ENCODE data around the gene ARNT2.

The ARNT2 gene

GRCh38 chr15:80620141-80620540 lies 216.0 kb downstream of the ARNT2 start:
- Histone ChIP-seq H3K4me3 (ENCODE audit: low read length in 2 of 2) (no peak overlapping the region), H3K27ac (replicated peaks; ENCODE audit: low read length) (no peak overlapping the region), H3K27me3 (ENCODE audit: control insufficient read depth in 3 of 3, insufficient read depth in 3 of 3, low read depth in 1 of 3, low read length in 3 of 3) (no peaks in the 10 kb centered on the region), H2AFZ (ENCODE audit: low read length) (no peak overlapping the region), H3K9me3 (replicated peaks in 1 of 2; ENCODE audit: control insufficient read depth in 2 of 2, insufficient read depth in 1 of 2, low read depth in 1 of 2, low read length in 2 of 2) (peaks cover 0 to 6% of the 10 kb centered on the region in 2 donors), H2BK12ac (ENCODE audit: low read length) (no peak overlapping the region), H4K8ac (ENCODE audit: low read depth, low read length) (no peak overlapping the region), H2BK120ac (ENCODE audit: low read depth, low read length) (no peak overlapping the region), H3K14ac (ENCODE audit: low read length) (no peak overlapping the region), H2BK15ac (ENCODE audit: low read length) (no peak overlapping the region), H3K4me1 (ENCODE audit: control insufficient read depth in 2 of 2, insufficient read depth in 1 of 2, low read depth in 1 of 2, low read length in 2 of 2) (peaks cover 0 to 1% of the 10 kb centered on the region in 2 donors), H2BK5ac (ENCODE audit: low read length) (no peak overlapping the region), H3K79me1 (ENCODE audit: low read depth, low read length) (no peaks in the 10 kb centered on the region), H3K4ac (ENCODE audit: low read length) (no peak overlapping the region), H2AK5ac (ENCODE audit: low read depth, low read length) (no peak overlapping the region), H3K36me3 (replicated peaks in 1 of 2; ENCODE audit: control insufficient read depth in 2 of 2, insufficient read depth in 2 of 2, low read length in 2 of 2) (no peaks in the 10 kb centered on the region), H3K18ac (ENCODE audit: low read length) (no peak overlapping the region), H3K4me2 (ENCODE audit: insufficient read depth, low read length, poor library complexity, severe bottlenecking) (no peak overlapping the region), H4K91ac (ENCODE audit: low read depth, low read length, poor library complexity) (no peak overlapping the region), H3K9ac (ENCODE audit: low read depth, low read length, poor library complexity) (no peak overlapping the region), H3K23ac (ENCODE audit: low read depth, low read length, poor library complexity) (no peak overlapping the region)
- WGBS, 2 donors (ENCODE audit: extremely low coverage in 2 of 2, insufficient read length in 2 of 2, insufficient replicate concordance in 1 of 2), result no CpG with 5 or more reads among the region's 3 CpGs
- no peak for DNase-seq (ENCODE audit: low spot score)

- Histone ChIP-seq H4K8ac (ENCODE audit: low read depth, low read length) (no peak overlapping the region), H2BK120ac (ENCODE audit: low read depth, low read length) (no peak overlapping the region), H4K91ac (ENCODE audit: low read depth, low read length, poor library complexity) (no peak overlapping the region), H3K27me3 (ENCODE audit: control insufficient read depth in 3 of 3, insufficient read depth in 3 of 3, low read depth in 1 of 3, low read length in 3 of 3) (no peaks in the 10 kb centered on the region), H3K14ac (ENCODE audit: low read length) (no peak overlapping the region), H2BK15ac (ENCODE audit: low read length) (no peak overlapping the region), H2BK5ac (ENCODE audit: low read length) (no peak overlapping the region), H3K18ac (ENCODE audit: low read length) (no peak overlapping the region), H3K9me3 (replicated peaks in 1 of 2; ENCODE audit: control insufficient read depth in 2 of 2, insufficient read depth in 1 of 2, low read depth in 1 of 2, low read length in 2 of 2) (peaks cover 0 to 6% of the 10 kb centered on the region in 2 donors), H3K36me3 (replicated peaks in 1 of 2; ENCODE audit: control insufficient read depth in 2 of 2, insufficient read depth in 2 of 2, low read length in 2 of 2) (no peaks in the 10 kb centered on the region), H2BK12ac (ENCODE audit: low read length) (no peak overlapping the region), H3K9ac (ENCODE audit: low read depth, low read length, poor library complexity) (no peak overlapping the region), H3K79me1 (ENCODE audit: low read depth, low read length) (no peaks in the 10 kb centered on the region), H3K4me1 (ENCODE audit: control insufficient read depth in 2 of 2, insufficient read depth in 1 of 2, low read depth in 1 of 2, low read length in 2 of 2) (peaks cover 0 to 1% of the 10 kb centered on the region in 2 donors), H3K27ac (replicated peaks; ENCODE audit: low read length) (no peak overlapping the region), H3K4ac (ENCODE audit: low read length) (no peak overlapping the region), H2AFZ (ENCODE audit: low read length) (no peak overlapping the region), H3K4me3 (ENCODE audit: low read length in 2 of 2) (no peak overlapping the region), H3K23ac (ENCODE audit: low read depth, low read length, poor library complexity) (no peak overlapping the region), H2AK5ac (ENCODE audit: low read depth, low read length) (no peak overlapping the region), H3K4me2 (ENCODE audit: insufficient read depth, low read length, poor library complexity, severe bottlenecking) (no peak overlapping the region)
- no CpG with 5 or more reads among the region's 5 CpGs for WGBS, 2 donors (ENCODE audit: extremely low coverage in 2 of 2, insufficient read length in 2 of 2, insufficient replicate concordance in 1 of 2)
- no peak for DNase-seq (ENCODE audit: low spot score)
These were observed 216.7 kb downstream of the ARNT2 start for GRCh38 chr15:80620931-80621330.

GRCh38 chr15:80626643-80627120 lies 222.5 kb downstream of the ARNT2 start:
- Histone ChIP-seq H4K8ac (ENCODE audit: low read depth, low read length) (no peak overlapping the region), H2BK5ac (ENCODE audit: low read length) (no peak overlapping the region), H3K9me3 (replicated peaks in 1 of 2; ENCODE audit: control insufficient read depth in 2 of 2, insufficient read depth in 1 of 2, low read depth in 1 of 2, low read length in 2 of 2) (peaks cover 0 to 6% of the 10 kb centered on the region in 2 donors), H2AFZ (ENCODE audit: low read length) (no peak overlapping the region), H3K79me1 (ENCODE audit: low read depth, low read length) (no peaks in the 10 kb centered on the region), H2BK15ac (ENCODE audit: low read length) (no peak overlapping the region), H3K4ac (ENCODE audit: low read length) (no peak overlapping the region), H3K4me1 (ENCODE audit: control insufficient read depth in 2 of 2, insufficient read depth in 1 of 2, low read depth in 1 of 2, low read length in 2 of 2) (peaks cover 0 to 5% of the 10 kb centered on the region in 2 donors), H3K14ac (ENCODE audit: low read length) (no peak overlapping the region), H4K91ac (ENCODE audit: low read depth, low read length, poor library complexity) (no peak overlapping the region), H3K23ac (ENCODE audit: low read depth, low read length, poor library complexity) (no peak overlapping the region), H3K4me3 (ENCODE audit: low read length in 2 of 2) (no peak overlapping the region), H3K18ac (ENCODE audit: low read length) (no peak overlapping the region), H3K9ac (ENCODE audit: low read depth, low read length, poor library complexity) (no peak overlapping the region), H2BK12ac (ENCODE audit: low read length) (no peak overlapping the region), H2AK5ac (ENCODE audit: low read depth, low read length) (no peak overlapping the region), H3K36me3 (replicated peaks in 1 of 2; ENCODE audit: control insufficient read depth in 2 of 2, insufficient read depth in 2 of 2, low read length in 2 of 2) (no peaks in the 10 kb centered on the region), H2BK120ac (ENCODE audit: low read depth, low read length) (no peak overlapping the region), H3K4me2 (ENCODE audit: insufficient read depth, low read length, poor library complexity, severe bottlenecking) (no peak overlapping the region), H3K27ac (replicated peaks; ENCODE audit: low read length) (no peak overlapping the region), H3K27me3 (ENCODE audit: control insufficient read depth in 3 of 3, insufficient read depth in 3 of 3, low read depth in 1 of 3, low read length in 3 of 3) (no peaks in the 10 kb centered on the region)
- no peak for DNase-seq (ENCODE audit: low spot score)
- no CpG with 5 or more reads among the region's 1 CpG for WGBS, 2 donors (ENCODE audit: extremely low coverage in 2 of 2, insufficient read length in 2 of 2, insufficient replicate concordance in 1 of 2)

GRCh38 chr15:80629355-80629754 lies 225.2 kb downstream of the ARNT2 start:
- no CpG with 5 or more reads among the region's 3 CpGs for WGBS, 2 donors (ENCODE audit: extremely low coverage in 2 of 2, insufficient read length in 2 of 2, insufficient replicate concordance in 1 of 2)
- Histone ChIP-seq H3K36me3 (replicated peaks in 1 of 2; ENCODE audit: control insufficient read depth in 2 of 2, insufficient read depth in 2 of 2, low read length in 2 of 2) (no peaks in the 10 kb centered on the region), H3K9ac (ENCODE audit: low read depth, low read length, poor library complexity) (no peak overlapping the region), H2BK5ac (ENCODE audit: low read length) (no peak overlapping the region), H3K9me3 (replicated peaks in 1 of 2; ENCODE audit: control insufficient read depth in 2 of 2, insufficient read depth in 1 of 2, low read depth in 1 of 2, low read length in 2 of 2) (no peaks in the 10 kb centered on the region), H3K27ac (replicated peaks; ENCODE audit: low read length) (no peak overlapping the region), H4K8ac (ENCODE audit: low read depth, low read length) (no peak overlapping the region), H3K79me1 (ENCODE audit: low read depth, low read length) (no peaks in the 10 kb centered on the region), H4K91ac (ENCODE audit: low read depth, low read length, poor library complexity) (no peak overlapping the region), H3K4me3 (ENCODE audit: low read length in 2 of 2) (peak overlapping the region in 1 of 2 donors; percentile 3), H2BK12ac (ENCODE audit: low read length) (no peak overlapping the region), H3K4me1 (ENCODE audit: control insufficient read depth in 2 of 2, insufficient read depth in 1 of 2, low read depth in 1 of 2, low read length in 2 of 2) (peaks cover 0 to 5% of the 10 kb centered on the region in 2 donors), H3K4ac (ENCODE audit: low read length) (no peak overlapping the region), H2AK5ac (ENCODE audit: low read depth, low read length) (no peak overlapping the region), H2BK120ac (ENCODE audit: low read depth, low read length) (no peak overlapping the region), H3K23ac (ENCODE audit: low read depth, low read length, poor library complexity) (no peak overlapping the region), H3K14ac (ENCODE audit: low read length) (no peak overlapping the region), H2AFZ (ENCODE audit: low read length) (peak overlapping the region; percentile 10), H2BK15ac (ENCODE audit: low read length) (no peak overlapping the region), H3K4me2 (ENCODE audit: insufficient read depth, low read length, poor library complexity, severe bottlenecking) (no peak overlapping the region), H3K18ac (ENCODE audit: low read length) (peak overlapping the region; percentile 2), H3K27me3 (ENCODE audit: control insufficient read depth in 3 of 3, insufficient read depth in 3 of 3, low read depth in 1 of 3, low read length in 3 of 3) (peaks cover 0 to 8% (median 0%) of the 10 kb centered on the region in 3 experiments)
- DNase-seq (ENCODE audit: low spot score), result no peak

Data from neuronal stem cell (in vitro differentiated cells).